ENCODE data around the gene SLC52A3.
"Not testable (repeated sequence)": the region's sequence is repeated elsewhere in the genome, so short reads cannot be mapped to it uniquely, and the experiment has no call there.

The SLC52A3 gene
- 0 to 0.04 reads per million in 2 donors for total RNA-seq

- DNase-seq: no peak
Measured at GRCh38 chr20:768426-768978, at the start of gene SLC52A3. Gene SLC52A3 (minus strand): TSS chr20:768500. CDS start chr20:765774, 2,726 bp downstream.

DNA sequence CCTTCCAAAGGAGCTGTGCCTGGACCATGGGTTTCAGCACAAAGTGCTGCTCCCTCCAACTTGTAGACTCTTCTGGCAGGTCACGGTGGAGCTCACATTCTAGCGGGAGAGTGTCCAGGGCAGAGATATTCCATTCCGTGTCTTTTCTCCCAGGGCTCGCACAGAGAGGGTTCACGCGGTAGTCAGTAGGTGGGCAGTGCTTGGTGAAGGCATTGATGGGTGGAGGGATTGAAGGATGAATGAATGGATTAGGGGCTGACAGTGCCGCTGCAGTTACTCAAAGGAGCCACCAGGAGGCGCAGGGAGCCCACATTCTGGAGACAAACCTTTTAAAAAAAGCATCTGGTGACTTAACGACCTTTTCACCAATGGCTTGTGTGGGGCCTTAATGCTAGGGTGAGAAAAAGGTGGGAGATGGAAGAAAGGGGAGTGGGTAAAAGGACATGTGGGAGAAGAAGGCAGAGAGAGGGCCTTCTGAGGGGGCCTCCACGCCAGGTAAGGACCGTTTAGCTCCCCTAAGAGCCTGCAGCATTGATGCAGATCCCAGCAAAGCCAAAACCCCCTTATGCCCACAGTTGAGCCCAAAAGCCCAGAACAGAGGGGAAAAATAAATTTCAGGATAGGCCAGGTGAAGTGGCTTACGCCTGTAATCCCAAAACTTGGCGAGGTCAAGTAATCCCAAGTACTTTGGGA is 47.8 kb upstream of the SLC52A3 start:
- DNase-seq: no peak

GRCh38 chr20:815226-815625 is 46.9 kb upstream of the SLC52A3 start:
- DNase-seq: no peak

GRCh38 chr20:813390-813789 is 45.1 kb upstream of the SLC52A3 start:
- DNase-seq: no peak

DNA sequence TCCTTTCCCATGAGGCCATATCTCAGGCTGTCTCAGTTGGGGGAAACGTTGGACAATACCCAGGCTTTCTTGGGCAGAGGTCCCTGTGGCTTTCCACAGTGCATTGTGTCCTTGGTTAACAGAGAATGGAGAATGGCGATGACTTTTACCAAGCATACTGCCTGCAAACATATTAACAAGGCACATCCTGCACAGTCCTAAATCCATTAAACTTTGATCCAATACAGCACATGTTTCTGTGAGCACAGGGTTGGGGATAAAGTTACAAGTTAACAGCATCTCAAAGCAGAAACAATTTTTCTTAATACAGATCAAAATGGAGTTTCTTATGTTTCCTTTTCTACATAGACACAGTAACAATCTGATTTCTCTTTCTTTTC is 44.1 kb upstream of the SLC52A3 start:
- DNase-seq: not testable (repeated sequence)

- not testable (repeated sequence) for DNase-seq
Measured at GRCh38 chr20:811776-812434, 43.6 kb upstream of the SLC52A3 start.

DNA sequence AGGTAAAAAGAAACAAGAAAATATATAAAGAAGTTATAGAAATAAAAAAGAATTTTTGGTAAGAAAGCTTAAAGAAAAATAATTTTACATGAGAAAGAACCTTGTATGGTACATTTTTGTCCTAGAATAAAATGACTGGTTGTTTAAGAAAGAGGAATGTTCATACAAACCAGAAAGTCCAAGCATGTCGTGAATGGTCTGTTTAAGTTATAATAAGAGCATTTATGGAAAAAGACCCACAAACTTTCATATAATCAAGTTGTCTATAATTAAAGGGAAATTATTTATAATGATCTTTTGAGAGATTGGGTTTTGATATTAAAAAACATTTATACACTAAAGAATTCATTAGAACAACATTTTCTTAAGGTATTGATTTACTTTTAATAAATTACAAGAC is 37.4 kb upstream of the SLC52A3 start:
- DNase-seq: no peak

- no peak for DNase-seq
Measured at GRCh38 chr20:801678-802077, 33.4 kb upstream of the SLC52A3 start.

- DNase-seq: not testable (repeated sequence)
Measured at GRCh38 chr20:800026-800425, 31.7 kb upstream of the SLC52A3 start.

DNA sequence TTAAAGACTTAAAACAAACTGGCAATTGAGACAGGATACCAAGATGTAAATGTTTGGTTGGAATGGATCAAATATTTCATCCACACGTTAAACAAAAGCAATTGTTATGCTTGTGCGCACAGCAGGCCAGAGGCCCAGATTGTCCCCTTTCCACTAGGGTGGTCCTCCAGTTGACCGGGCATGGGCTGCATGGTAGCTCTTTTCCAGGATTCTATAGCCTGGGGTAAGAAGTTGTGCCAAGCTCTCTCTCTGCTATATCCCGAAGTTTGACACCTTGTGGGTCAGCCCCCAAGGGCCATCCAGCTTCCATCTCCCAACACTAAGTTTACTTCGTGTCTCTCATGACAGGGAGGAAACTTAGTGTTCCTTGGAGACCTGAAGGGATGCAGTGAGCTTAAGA is 30.4 kb upstream of the SLC52A3 start:
- not testable (repeated sequence) for DNase-seq

- no peak for DNase-seq
Measured at GRCh38 chr20:796921-797320, 28.6 kb upstream of the SLC52A3 start.

DNA sequence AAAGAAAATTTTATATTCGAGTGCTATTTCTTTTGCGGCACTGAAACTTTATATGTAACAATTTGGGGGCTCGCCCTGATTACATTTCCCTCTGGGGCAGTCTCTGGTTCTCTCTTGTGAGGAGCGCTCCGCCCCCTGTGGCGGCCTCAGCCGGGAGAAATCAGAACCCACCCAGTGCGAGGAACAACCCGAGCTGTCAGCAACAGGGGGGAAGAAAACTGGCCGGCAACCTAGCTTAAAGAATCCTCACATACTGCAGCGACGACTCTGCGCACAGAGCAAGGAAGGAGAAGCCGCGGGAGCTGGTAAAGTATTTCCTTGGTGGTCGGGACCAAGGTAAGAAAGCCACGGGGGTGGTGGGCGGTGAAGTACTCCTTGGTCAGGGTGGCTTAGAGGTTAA is 23.9 kb upstream of the SLC52A3 start:
- no peak for DNase-seq

DNA sequence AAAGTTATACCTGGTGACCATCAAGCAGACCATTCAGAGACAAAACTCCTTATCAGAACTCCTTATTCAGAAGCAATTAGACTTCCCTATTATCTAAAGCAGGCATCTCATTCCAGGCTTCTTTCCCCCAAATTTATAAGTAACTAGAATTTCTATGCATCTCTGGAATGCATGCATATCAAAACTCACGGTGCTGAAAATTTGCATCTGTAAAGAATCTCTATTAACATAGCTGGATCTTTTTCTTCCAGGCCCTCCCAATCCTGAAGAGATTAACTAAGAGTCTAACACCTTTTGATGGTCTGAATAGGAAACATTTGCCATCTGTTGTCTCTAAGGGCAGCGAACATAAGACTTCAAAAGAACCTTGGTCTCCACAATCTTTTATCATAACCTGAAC is 22.8 kb upstream of the SLC52A3 start:
- DNase-seq: no peak

GRCh38 chr20:787825-788224 is 19.5 kb upstream of the SLC52A3 start:
- DNase-seq: no peak

DNA sequence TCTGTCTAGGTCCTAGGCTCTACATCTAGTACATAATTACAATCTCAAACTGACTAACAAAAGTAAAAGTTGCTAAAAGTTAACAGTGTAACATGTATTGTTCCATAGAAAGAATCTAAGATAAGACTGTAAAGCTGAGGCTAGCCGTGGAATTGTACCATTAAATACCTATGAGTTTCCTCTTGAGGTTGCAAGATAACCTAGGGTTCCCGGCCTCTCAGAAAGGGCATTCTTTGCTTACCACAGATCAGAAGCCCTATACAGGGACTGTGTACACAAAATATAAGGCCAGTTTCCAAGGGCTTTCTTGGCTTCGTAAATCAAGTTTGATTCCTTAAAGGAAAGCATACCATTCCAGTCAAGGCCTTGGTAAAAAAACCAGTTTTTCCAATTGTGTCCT is 11.5 kb upstream of the SLC52A3 start:
- DNase-seq: no peak

DNA sequence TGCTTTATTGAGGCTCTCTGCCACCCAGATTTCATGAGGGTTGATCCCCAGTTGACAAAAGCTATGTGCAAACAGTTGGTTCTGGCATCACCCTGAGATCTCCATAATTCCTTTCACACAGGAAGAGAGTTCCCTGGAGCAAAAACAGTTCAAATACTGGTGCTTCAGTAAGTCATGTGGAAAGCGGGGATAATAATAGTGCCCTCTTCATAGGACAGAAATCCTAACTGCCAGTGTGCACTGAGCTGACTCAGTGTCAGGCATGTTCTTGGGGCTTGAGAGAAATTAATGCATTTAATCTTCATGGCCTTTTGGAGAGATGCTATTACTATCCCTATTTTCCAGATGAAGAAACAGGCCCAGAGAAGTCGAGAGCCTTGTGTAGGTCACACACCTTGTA is 7.9 kb upstream of the SLC52A3 start:
- DNase-seq: no peak

DNA sequence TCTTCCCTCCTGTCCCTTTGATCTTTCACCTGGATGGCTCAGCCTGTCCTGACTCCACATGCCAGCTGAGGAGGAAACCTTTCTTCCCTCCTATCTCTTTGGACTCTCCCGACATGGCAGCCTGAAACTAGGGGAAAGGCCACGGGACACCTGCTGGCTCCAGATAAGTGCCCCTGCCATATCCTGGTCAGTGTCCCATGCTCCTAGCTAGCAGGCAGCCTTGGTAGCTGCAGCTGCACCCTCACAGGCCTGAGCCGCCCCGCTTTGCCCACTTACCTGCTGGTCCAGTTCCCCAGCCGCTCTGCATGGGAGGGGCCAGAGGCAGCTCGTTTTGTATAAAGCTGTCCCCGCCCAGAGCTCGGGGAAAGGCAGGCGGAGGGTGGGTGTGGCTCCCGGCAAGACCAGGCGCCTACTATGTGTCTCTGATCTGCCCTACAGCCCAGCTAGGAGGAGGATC is 7.4 kb upstream of the SLC52A3 start:
- DNase-seq: no peak

- DNase-seq: no peak
Measured at GRCh38 chr20:774660-775057, 6.4 kb upstream of the SLC52A3 start.

- no peak for DNase-seq
Measured at GRCh38 chr20:774016-774659, 5.8 kb upstream of the SLC52A3 start.

- no peak for DNase-seq
Measured at GRCh38 chr20:772806-773205, 4.5 kb upstream of the SLC52A3 start.

GRCh38 chr20:771741-772464 is 3.6 kb upstream of the SLC52A3 start:
- DNase-seq: no peak

DNA sequence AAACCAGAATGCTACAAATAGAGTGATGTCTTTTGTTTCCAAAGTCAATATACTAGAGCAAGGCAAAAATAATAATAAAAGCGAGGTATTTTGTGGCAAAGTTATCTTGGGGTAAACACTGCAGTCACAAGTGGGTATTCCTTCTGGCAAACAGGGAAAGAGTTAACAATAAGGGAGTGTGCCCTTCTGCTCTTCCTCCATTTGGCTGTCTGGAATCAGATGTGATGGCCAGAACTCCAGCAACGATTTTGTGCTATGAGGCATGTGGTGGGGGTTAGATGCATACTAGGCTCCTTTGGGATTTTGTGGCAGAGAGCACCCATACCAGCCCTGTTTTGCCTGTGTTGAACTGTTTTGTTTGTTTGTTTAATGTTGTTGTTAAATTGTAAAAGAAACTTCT is 2.4 kb upstream of the SLC52A3 start:
- no peak for DNase-seq

GRCh38 chr20:766906-767305 is 1.4 kb downstream of the SLC52A3 start:
- DNase-seq: no peak
